ENCODE data around the gene ANKRD33. TPM values are rescaled to one million over a fixed set of nuclear protein-coding genes. Genes with fewer than 3 reads are reported as not detected.

Gene ANKRD33
- total and polyA plus RNA-seq, 2 of the 8 experiments (the other 6 are each of a cell fraction or from before 2014, with no cell fraction given), result 0.41 to 0.53 TPM

DNA sequence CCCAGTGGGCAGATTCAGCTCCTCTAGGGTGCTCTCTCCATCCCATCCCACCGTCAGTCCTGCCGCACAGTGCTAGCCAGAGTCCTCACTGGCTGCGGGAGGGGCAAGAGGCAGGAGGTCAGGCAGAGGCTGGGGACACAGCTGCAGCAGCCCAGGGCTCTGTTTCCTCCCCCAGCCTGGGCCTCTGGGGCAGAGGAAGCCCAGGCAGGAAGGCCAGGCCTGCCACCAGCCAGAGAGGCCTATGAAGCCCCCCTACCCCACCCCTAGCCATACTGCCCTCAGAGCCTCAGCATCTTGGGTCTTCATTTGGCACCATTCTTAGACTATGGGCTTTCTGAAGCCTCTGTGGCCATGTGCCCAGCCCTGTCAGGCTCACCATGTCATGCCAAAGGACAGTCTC is 22.8 kb downstream of the ANKRD33 start:
- Histone ChIP-seq H2AFZ (ENCODE audit: low read length) (no peak overlapping the region), H3K27me3 (replicated peaks in 1 of 4; ENCODE audit: control insufficient read depth in 3 of 4, extremely low read depth in 1 of 4, insufficient read depth in 3 of 4, low read length in 3 of 4) (peaks cover 4 to 28% (median 20%) of the 10 kb centered on the region in 4 experiments), H3K56ac (replicated peaks; ENCODE audit: insufficient read length, low read depth, low read length) (no peak overlapping the region), H3K4me1 (replicated peaks in 1 of 4; ENCODE audit: control insufficient read depth in 3 of 4, insufficient read depth in 4 of 4, low read length in 3 of 4) (peaks cover 0 to 7% (median 1%) of the 10 kb centered on the region in 4 experiments; a peak in 4 of 7 replicates), H3K14ac (ENCODE audit: insufficient read length) (no peak overlapping the region), H3K27ac (ENCODE audit: low read depth, low read length) (no peak overlapping the region), H2BK120ac (replicated peaks; ENCODE audit: low read depth, low read length) (no peak overlapping the region), H3K4me2 (ENCODE audit: insufficient read depth in 1 of 2, low read depth in 2 of 2, low read length in 2 of 2) (no peak overlapping the region), H4K91ac (replicated peaks; ENCODE audit: insufficient read length, low read length) (no peak overlapping the region), H3K23me2 (ENCODE audit: low read depth, low read length) (peaks cover 6% of the 10 kb centered on the region), H4K8ac (ENCODE audit: extremely low read depth, insufficient read depth, low read length) (no peak overlapping the region), H2BK5ac (ENCODE audit: low read depth, low read length) (no peak overlapping the region), H3K36me3 (ENCODE audit: control insufficient read depth in 2 of 4, insufficient read depth in 4 of 4, low read length in 3 of 4) (peaks cover 0 to 3% (median 0%) of the 10 kb centered on the region in 4 experiments; a peak in 1 of 8 replicates), H4K5ac (ENCODE audit: insufficient read length, low read depth, low read length) (no peak overlapping the region), H3K9me3 (ENCODE audit: insufficient read depth in 2 of 2, low read depth in 1 of 2, low read length in 1 of 2) (no peaks in the 10 kb centered on the region), H3K4me3 (ENCODE audit: extremely low read depth in 1 of 4, insufficient read depth in 2 of 4, low read depth in 3 of 4, low read length in 4 of 4) (no peak overlapping the region), H2AK5ac (ENCODE audit: low read depth, low read length) (no peak overlapping the region), H2BK15ac (ENCODE audit: low read length) (no peak overlapping the region), H3K4ac (replicated peaks; ENCODE audit: insufficient read length, low read depth, low read length) (no peak overlapping the region), H4K20me1 (replicated peaks in 1 of 2; ENCODE audit: control insufficient read depth in 1 of 2, insufficient read depth in 2 of 2, low read length in 2 of 2) (no peaks in the 10 kb centered on the region), H2BK12ac (ENCODE audit: low read depth, low read length) (0 out of 2 replicates have a peak overlapping the region, but pooled peaks have one; percentile 39), H3K9ac (replicated peaks in 1 of 4; ENCODE audit: extremely low read depth in 1 of 4, low read depth in 3 of 4, low read length in 3 of 4) (no peak overlapping the region), H3K23ac (ENCODE audit: insufficient read length) (no peak overlapping the region), H2BK20ac (ENCODE audit: low read length) (no peak overlapping the region), H3K79me2 (ENCODE audit: control insufficient read depth in 1 of 2, insufficient read depth in 2 of 2, low read length in 2 of 2) (no peaks in the 10 kb centered on the region), H3K79me1 (ENCODE audit: low read depth, low read length) (no peaks in the 10 kb centered on the region), H3K18ac (ENCODE audit: extremely low read depth, low read length) (no peak overlapping the region)
- DNase-seq (ENCODE audit: low read depth in 1 of 2, low spot score in 2 of 2) (no peak), FAIRE-seq (no peak)
- ChIA-PET CTCF (ENCODE audit: partially characterized antibody) (interaction anchor here (1.2 to 12.7 kb wide), 5 partner anchors 10 to 61 kb away, joined by 3 to 234 read pairs (median 39); no protein-coding TSS in a partner anchor), POLR2A (ENCODE audit: partially characterized antibody) (interaction anchor here (0.6 kb wide), 1 partner anchor 25 kb away, joined by 4 read pairs; no protein-coding TSS in a partner anchor)
- 84% methylated on average over 3 of the region's 3 CpGs; no CpG with 5 or more reads in 1 of the 2 experiments for WGBS, 2 experiments (ENCODE audit: extremely low coverage in 1 of 2, insufficient coverage in 1 of 2, insufficient read length in 1 of 2, insufficient replicate concordance in 2 of 2, low coverage in 1 of 2, low lambda C conversion rate in 2 of 2, missing lambda C conversion rate in 1 of 2)
- TF ChIP-seq SP2 (IDR thresholded peaks at IDR 0.05; ENCODE audit: low read length) (no peak), RAD21 (IDR thresholded peaks at IDR 0.05 in 1 of 2, conservative IDR thresholded peaks at IDR 0.05 in 1 of 2; ENCODE audit: low read depth in 2 of 2, low read length in 2 of 2) (no peak), KDM5A (IDR thresholded peaks at IDR 0.05; ENCODE audit: low read length) (no peak), TAF7 (optimal IDR thresholded peaks at IDR 0.05; ENCODE audit: borderline replicate concordance, low read depth, low read length) (no peak), POLR2A (IDR thresholded peaks at IDR 0.05; ENCODE audit: control extremely low read depth in 1 of 2, low read depth in 2 of 2, low read length in 2 of 2) (no peak), SAP30 (IDR thresholded peaks at IDR 0.05; ENCODE audit: insufficient read depth, insufficient replicate concordance, low read length) (no peak), EP300 (IDR thresholded peaks at IDR 0.05; ENCODE audit: borderline replicate concordance in 1 of 2, low read depth in 2 of 2, low read length in 2 of 2) (no peak), GABPA (IDR thresholded peaks at IDR 0.05; ENCODE audit: borderline replicate concordance, insufficient read depth, low read length) (no peak), CREB1 (IDR thresholded peaks at IDR 0.05) (no peak), SIRT6 (IDR thresholded peaks at IDR 0.05; ENCODE audit: low read length) (no peak), CBX8 (IDR thresholded peaks at IDR 0.05; ENCODE audit: borderline replicate concordance, low read depth, low read length) (no peak), RNF2 (IDR thresholded peaks at IDR 0.05; ENCODE audit: borderline replicate concordance, low read depth, low read length, missing control alignments, poor library complexity, severe bottlenecking) (no peak)
- TF ChIP-seq, protein P1, sequence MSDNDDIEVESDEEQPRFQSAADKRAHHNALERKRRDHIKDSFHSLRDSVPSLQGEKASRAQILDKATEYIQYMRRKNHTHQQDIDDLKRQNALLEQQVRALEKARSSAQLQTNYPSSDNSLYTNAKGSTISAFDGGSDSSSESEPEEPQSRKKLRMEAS (IDR thresholded peaks at IDR 0.05), result no peak

Measured in H1 (cell line).